HG02852 (cell line): Measurements from ENCODE around the gene LMOD2.
"Not testable (repeated sequence)": the region's sequence is repeated elsewhere in the genome, so short reads cannot be mapped to it uniquely, and the experiment has no call there.

Experiments
- ATAC-seq: cut with Tn5 transposase; IDR thresholded peaks from one replicate; pipeline ENCODE4 v1.9.1; 2021; ENCODE audit warnings: mild to moderate bottlenecking, moderate library complexity; ENCODE audit not compliant: unreplicated experiment

LMOD2 gene, protein sequence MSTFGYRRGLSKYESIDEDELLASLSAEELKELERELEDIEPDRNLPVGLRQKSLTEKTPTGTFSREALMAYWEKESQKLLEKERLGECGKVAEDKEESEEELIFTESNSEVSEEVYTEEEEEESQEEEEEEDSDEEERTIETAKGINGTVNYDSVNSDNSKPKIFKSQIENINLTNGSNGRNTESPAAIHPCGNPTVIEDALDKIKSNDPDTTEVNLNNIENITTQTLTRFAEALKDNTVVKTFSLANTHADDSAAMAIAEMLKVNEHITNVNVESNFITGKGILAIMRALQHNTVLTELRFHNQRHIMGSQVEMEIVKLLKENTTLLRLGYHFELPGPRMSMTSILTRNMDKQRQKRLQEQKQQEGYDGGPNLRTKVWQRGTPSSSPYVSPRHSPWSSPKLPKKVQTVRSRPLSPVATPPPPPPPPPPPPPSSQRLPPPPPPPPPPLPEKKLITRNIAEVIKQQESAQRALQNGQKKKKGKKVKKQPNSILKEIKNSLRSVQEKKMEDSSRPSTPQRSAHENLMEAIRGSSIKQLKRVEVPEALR

DNA sequence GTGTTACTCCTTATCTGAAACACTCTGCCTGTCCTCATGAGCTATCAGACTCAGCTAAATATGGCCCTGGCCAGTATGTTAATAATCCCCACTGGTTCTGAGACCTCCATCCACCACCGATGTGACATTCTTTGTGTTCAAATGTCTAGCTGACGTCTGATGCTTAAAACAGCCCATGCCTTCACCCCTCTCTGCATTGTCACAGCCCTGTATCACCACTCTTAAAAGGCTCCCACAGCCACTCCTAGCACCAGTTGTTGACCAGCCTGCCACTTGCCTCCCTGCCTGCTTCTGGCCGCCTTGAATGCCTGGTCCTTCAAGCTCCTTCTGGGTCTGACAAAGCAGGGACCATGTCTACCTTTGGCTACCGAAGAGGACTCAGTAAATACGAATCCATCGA lies at the start of gene LMOD2:
TSS of gene LMOD2 (plus strand) at position 253 of the 400 bp plus-strand sequence. CDS start at position 351, 98 bp downstream.
- ATAC-seq: no peak

DNA sequence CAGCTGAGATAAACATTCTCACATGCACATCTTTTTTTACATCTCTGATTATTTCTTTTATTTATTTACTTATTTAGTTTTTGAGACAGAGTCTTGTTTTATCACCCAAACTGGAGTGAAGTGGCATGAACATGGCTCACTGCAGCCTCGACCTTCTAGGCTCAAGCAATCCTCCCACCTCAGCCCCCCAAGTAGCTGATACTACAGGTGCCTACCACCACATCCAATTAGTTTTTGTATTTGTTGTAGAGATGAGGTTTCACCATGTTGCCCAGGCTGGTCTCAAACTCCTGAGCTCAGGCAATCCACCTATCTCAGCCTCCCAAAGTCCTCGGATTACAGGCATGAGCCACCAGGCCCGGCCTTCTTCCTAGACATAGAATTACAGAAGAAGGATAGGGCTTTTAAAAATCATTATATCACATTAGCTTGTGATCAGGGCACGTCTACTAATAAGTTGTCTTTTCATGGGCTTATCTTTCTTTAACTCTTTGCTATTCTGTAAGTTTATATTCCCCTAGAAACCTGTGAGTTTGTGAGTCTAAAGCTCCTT lies 48.2 kb upstream of the LMOD2 start:
- ATAC-seq: no peak

DNA sequence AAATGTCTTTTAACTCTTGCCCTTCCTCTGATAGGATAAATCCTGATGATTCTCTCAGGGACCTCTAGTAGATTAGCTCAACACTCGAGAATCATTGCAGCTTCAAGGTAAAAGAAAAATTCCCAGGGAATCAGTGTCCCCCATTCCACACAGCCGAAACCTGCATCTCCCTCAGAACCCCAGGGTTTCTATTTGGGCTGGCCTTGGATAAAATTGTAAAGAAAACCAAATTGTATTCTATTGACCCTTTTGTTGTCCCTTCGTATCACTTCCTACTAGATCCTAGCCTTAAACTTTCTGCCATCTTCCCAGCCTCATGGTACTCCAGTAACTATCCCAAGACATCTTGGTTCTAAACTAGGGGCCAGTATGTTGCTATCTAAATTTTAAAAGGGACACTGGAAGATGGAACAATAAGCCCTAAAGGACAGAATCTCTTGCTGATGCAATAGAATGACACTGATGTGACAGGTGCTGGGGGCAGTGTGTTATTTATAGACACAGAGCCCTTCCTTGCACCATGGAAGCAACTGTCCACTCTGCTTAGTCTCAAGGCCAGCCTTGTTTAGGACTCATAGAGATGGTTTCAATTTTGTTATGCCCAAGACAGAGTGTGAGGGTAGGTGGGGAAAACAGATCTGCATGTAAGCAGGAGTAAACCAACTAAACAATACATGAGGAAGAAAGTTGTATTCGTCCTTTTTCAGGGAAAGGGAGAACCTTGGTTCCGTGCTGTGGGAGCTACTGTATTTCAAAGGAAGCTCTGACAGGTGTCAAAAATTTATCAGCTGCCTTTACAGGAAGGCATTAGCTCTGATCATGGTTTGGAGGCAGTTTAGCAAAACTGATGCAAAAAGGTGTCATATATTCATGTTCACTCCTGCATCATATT lies 46.4 kb upstream of the LMOD2 start:
- no peak for ATAC-seq

DNA sequence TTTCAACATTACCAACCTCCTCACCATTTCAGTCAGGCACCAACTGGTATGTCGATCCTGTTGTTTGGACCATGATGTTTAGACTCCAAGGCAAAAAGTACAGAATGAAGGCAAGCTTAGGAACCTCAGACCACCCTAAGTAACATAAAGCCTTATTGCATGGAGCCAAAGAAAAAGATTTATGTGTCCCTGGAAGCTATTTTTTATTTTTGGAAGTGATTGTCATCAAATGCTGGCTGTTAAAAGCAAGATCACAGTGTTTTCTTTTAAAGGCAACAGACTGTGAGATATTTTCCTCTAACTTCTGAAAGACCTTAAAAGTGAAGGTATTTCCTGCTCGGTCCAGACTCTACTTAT lies 45.8 kb upstream of the LMOD2 start:
- ATAC-seq: no peak

GRCh38 chr7:123612024-123612423 lies 43.6 kb upstream of the LMOD2 start:
- no peak for ATAC-seq

GRCh38 chr7:123615344-123615743 lies 40.3 kb upstream of the LMOD2 start:
- no peak for ATAC-seq

DNA sequence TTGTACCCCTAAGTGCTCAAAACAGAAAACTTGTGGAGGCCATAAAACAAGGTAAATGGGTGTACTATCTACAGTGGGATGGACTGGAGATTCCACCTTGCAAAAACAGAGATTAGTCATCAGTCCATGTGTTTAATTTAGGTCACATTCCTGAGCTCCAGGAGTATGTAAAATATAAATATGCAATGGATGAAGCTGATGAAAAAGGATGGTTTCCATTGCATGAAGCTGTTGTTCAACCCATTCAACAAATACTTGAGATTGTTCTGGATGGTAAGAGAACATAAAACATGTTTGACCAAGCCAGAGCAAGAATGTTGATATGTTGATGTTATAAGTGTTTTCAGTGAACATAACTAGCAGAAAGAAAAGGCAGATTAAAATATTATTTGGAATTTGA lies 39.4 kb upstream of the LMOD2 start:
- no peak for ATAC-seq

DNA sequence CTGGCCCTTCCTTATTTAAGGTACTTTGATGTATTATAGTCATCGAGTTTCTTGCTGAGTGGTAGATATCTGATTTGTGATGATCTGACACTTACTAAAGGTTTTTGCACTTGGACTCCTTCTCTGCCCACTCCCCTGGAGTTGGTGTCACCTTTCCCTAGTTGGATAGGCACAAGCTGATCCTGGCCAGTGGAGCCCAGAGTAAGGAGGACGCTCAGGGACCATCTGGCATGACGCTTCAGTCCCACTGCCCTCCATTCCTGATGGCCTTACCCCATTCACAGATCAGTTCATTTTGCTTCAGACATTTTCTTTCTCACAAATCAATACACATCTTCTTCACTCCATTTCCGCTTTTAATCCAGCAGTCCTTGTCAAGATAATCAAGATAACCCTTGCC lies 34.0 kb upstream of the LMOD2 start:
- ATAC-seq: no peak

GRCh38 chr7:123622660-123623386 lies 32.8 kb upstream of the LMOD2 start:
- no peak for ATAC-seq

DNA sequence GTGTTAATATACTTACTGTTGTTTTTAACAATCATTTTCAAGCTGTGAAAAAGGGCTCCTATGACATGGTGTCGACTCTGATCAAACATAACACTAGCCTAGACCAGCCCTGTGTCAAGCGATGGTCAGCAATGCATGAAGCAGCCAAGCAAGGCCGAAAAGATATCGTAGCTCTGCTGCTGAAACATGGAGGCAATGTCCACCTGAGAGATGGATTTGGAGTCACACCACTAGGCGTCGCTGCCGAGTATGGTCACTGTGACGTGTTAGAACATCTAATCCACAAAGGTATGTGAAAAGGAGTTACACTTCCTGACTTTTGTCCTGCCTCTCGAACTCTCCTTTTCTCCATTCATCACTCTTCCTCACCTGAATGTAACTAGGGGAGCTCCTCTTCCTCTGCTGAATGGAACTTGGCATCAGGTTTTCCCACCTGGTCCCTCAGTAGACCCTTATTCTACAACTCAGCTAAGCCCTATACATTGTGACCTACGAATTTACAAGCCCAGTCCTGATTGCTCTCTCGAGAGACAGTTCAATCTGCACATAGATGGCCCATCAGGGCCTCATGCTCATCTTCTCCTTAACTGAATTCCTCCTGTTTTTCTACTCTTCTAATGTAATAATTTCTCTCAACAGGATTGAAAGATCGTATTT lies 31.0 kb upstream of the LMOD2 start:
- peak; percentile 97 for ATAC-seq

DNA sequence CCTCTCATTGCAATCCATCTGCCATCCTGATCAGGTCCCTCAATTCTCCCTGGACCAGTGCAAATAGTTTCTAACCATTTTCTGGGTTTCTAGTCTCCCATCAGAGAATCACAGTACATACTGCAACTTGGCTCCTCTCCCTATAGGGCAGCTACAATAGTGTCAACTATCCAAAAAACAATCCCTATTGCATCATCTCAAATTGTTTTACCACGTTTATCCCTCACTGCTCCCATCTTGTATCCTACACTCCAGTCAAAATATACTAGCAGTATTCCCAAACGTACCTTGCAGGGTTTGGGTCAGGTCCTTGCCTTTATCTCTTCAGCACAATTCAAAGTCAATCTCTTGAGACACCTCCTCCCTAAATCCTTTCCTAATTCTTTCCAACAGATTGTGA lies 30.4 kb upstream of the LMOD2 start:
- no peak for ATAC-seq

DNA sequence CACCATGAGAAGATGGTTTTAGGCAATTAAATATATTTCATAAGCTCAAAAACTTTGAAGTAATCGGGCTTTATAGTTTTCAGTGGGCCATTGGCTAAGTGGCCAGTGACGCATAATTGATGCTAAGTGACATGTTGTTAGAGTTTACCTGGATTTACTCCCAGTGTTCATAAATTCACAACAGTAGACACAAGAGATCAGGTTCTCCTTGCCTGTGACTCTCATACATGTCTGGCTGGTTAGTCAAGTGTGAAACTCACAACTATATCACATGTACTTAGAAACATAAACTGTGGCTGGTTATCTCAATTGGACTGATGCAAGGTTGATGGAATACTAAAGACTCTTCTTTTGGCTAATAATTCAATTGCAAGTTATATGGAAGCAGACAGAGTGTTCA lies 27.8 kb upstream of the LMOD2 start:
- no peak for ATAC-seq

DNA sequence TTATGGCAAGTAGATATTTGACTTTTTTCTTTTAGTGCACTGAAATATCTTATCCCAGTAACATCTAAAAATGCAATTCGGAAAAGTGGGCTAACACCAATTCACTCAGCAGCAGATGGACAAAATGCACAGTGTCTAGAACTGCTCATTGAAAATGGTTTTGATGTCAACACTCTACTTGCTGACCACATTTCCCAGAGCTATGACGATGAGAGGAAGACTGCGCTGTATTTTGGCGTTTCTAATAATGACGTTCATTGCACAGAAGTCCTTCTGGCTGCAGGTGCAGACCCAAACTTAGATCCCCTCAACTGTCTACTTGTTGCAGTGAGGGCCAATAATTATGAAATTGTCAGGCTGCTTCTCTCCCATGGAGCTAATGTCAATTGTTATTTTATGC lies 26.8 kb upstream of the LMOD2 start:
- ATAC-seq: no peak

- ATAC-seq: no peak
Observed at GRCh38 chr7:123629281-123629680, 26.4 kb upstream of the LMOD2 start.

DNA sequence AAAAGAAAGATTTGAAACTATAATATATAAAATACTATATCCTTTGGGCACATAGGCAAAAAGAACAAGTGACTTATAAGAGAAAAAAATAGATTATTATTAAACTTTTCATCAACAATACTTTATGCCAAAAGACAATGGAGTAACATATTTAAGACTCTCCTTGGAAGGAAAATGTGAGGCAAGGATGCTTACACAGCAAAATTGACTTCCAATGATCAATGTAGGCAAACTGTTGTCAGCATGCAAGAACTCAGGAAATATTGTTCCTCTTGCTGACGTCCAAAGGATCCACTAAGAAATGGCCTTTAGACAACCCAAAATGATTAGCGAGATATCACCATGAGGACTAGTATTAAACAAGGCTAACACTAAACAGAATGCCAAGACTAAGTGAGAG lies 22.9 kb upstream of the LMOD2 start:
- ATAC-seq: no peak

DNA sequence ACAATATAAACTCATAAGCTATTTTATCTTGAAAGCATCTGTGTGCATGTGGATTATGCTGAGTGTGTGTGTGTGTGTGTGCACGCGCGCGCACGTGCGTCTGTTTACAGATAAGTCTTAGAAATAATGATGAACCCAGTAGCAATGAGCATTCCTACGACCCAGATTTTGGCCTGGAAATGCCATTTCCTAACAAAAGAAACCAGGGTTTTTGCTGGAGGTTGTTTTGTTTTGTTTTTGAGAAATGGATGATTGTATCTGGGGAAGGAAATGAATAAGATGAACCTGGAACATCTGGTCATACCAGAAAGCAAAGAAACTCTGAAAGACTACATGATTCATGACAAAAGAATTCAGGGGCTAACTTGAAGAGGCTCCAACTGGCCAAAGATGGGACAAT lies 22.1 kb upstream of the LMOD2 start:
- no peak for ATAC-seq

DNA sequence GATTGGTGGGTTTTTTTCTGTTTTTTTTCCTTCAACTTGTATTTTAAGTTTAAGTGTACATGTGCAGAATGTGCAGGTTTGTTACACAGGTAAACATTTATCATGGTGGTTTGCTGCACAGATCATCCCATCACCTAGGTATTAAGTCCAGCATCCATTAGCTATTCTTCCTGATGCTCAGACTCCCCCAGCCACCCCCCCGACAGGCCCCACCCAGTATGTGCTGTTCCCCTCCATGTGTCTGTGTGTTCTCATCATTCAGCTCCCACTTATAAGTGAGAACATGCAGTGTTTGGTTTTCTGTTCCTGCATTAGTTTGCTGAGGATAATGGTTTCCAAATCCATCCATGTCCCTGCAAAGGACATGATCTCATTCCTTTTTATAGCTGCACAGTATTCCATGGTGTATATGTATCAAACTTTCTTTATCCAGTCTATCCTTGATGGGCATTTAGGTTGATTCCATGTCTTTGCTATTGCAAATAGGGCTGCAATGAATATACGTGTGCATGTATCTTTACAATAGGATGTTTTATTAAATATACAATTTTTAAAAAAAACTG lies 21.6 kb upstream of the LMOD2 start:
- not testable (repeated sequence) for ATAC-seq

DNA sequence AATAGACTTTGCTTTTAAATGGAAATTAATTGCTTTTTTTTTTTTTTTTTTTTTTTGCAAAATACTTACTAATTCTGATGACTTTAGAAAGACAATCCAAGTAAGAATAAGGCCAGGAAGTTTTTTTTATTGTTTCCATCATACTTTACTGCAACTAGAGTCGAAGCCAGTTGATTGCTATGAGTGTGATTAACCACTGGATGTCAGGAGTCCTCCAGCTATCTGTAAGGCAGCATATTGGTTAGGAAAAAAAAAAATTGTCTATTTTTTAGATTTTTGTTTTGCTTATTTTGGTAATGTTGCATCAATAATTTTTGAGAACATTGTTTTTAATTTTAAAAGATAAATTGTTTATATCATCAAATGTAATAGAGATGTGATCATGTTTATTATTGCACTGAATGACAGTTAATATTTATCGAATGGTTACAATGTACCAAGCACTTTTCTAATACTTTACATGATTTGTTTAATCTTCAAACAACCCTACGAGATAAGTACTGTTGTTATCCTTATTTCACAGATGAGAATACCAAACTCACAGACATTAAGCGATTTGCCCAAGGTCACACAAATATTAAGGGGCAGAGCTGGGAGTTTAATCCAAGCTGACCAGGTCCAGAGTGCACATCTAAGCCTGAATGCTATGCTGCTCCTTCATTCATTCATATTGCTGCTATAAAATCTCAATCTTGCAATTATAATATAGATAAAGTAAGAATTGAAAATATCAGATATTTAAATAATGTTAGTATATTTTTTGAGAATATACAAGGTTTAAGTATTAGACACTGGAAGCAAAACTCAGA lies 19.9 kb upstream of the LMOD2 start:
- peak; percentile 59 for ATAC-seq

DNA sequence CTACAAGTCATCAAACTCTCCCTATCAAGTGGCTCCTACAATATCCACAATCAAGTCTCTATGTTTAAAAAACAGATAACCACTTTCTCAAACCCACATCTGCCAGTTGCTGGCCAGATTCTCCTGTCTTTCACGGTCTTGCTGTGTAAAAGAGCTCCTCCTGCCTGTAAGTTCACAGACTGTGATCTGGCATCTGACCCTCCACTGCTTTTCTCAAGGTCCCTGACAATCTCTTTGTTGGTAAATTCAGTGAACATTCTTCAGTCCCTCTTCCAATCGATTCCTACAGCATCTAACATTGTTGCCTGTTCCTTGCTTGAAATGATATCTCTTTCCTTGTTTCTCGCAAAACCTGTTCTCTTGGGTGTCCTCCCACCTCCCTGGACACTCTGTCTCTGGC lies 18.5 kb upstream of the LMOD2 start:
- no peak for ATAC-seq
